ENCODE results near the gene BCAR1. TPM values are rescaled to one million over a fixed set of nuclear protein-coding genes. Genes with fewer than 3 reads are reported as not detected.
"Not testable (repeated sequence)": the region's sequence is repeated elsewhere in the genome, so short reads cannot be mapped to it uniquely, and the experiment has no call there.

Gene BCAR1
- total RNA-seq, 1 donor from 2014 or later, result 182 TPM

DNA sequence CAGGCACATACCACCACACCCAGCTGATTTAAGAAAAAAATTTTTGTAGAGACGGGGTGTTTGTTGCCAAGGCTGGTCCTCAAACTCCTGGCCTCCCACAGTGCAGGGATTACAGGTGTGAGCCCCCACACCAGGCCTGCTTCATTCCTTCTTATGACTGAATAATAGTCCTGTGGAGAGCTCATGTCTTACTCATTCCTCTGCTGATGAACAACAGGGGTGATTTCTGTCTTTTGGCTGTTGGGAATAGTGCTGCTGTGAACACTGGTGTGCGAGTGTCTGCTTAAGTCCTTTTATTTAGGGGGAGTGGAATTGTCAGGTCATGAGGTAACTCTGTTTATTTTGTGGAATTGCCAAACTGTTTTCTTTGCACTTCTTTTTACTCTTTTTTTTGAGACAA is 35.3 kb downstream of the BCAR1 start:
- Mint-ChIP-seq H3K36me3 (ENCODE audit: low read depth, unreplicated experiment) (no peaks in the 10 kb centered on the region), H3K4me3 (ENCODE audit: unreplicated experiment) (no peak overlapping the region), H3K27ac (ENCODE audit: unreplicated experiment) (no peak overlapping the region), H3K27me3 (ENCODE audit: unreplicated experiment) (peaks cover 6% of the 10 kb centered on the region), H3K9me3 (ENCODE audit: unreplicated experiment) (no peaks in the 10 kb centered on the region), H3K4me1 (ENCODE audit: unreplicated experiment) (no peaks in the 10 kb centered on the region)
- no peak for DNase-seq (ENCODE audit: low spot score)
- TF ChIP-seq, protein P1, sequence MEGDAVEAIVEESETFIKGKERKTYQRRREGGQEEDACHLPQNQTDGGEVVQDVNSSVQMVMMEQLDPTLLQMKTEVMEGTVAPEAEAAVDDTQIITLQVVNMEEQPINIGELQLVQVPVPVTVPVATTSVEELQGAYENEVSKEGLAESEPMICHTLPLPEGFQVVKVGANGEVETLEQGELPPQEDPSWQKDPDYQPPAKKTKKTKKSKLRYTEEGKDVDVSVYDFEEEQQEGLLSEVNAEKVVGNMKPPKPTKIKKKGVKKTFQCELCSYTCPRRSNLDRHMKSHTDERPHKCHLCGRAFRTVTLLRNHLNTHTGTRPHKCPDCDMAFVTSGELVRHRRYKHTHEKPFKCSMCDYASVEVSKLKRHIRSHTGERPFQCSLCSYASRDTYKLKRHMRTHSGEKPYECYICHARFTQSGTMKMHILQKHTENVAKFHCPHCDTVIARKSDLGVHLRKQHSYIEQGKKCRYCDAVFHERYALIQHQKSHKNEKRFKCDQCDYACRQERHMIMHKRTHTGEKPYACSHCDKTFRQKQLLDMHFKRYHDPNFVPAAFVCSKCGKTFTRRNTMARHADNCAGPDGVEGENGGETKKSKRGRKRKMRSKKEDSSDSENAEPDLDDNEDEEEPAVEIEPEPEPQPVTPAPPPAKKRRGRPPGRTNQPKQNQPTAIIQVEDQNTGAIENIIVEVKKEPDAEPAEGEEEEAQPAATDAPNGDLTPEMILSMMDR (IDR thresholded peaks at IDR 0.05; ENCODE audit: unreplicated experiment), result no peak

GRCh38 chr16:75211286-75211685 is 40.1 kb downstream of the BCAR1 start:
- not testable (repeated sequence) for H3K27me3 Mint-ChIP-seq (ENCODE audit: unreplicated experiment); H3K9me3 Mint-ChIP-seq (ENCODE audit: unreplicated experiment); DNase-seq (ENCODE audit: low spot score); H3K27ac Mint-ChIP-seq (ENCODE audit: unreplicated experiment); H3K36me3 Mint-ChIP-seq (ENCODE audit: low read depth, unreplicated experiment); H3K4me3 Mint-ChIP-seq (ENCODE audit: unreplicated experiment); H3K4me1 Mint-ChIP-seq (ENCODE audit: unreplicated experiment)

DNA sequence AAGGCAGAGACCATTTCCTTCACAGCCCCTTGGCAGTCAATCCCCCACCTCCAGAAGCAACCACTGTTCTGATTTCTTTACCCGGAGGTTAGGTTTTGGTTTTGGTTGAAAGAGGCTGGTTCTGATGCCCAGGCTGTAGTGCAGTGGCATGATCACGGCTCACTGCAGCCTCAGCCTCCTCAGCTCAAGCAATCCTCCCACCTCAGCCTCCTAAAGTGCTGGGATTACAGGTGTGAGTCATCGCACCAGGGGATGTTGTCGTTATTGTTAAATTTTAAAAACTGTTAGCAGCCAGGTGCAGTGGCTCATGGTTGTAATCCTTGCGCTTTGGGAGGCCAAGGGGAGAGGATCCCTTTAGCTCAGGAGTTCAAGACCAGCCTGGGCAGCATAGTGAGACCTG is 41.5 kb downstream of the BCAR1 start:
- H3K27ac Mint-ChIP-seq (ENCODE audit: unreplicated experiment), result no peak overlapping the region
- peaks cover 7% of the 10 kb centered on the region for H3K27me3 Mint-ChIP-seq (ENCODE audit: unreplicated experiment)
- H3K4me3 Mint-ChIP-seq (ENCODE audit: unreplicated experiment), result no peak overlapping the region
- TF ChIP-seq, protein P1 (IDR thresholded peaks at IDR 0.05; ENCODE audit: unreplicated experiment), result no peak
- no peaks in the 10 kb centered on the region for H3K9me3 Mint-ChIP-seq (ENCODE audit: unreplicated experiment)
- H3K36me3 Mint-ChIP-seq (ENCODE audit: low read depth, unreplicated experiment), result no peaks in the 10 kb centered on the region
- no peak for DNase-seq (ENCODE audit: low spot score)
- no peaks in the 10 kb centered on the region for H3K4me1 Mint-ChIP-seq (ENCODE audit: unreplicated experiment)

GRCh38 chr16:75209514-75209913 is 41.9 kb downstream of the BCAR1 start:
- DNase-seq (ENCODE audit: low spot score); H3K27me3 Mint-ChIP-seq (ENCODE audit: unreplicated experiment); H3K9me3 Mint-ChIP-seq (ENCODE audit: unreplicated experiment); H3K27ac Mint-ChIP-seq (ENCODE audit: unreplicated experiment); H3K36me3 Mint-ChIP-seq (ENCODE audit: low read depth, unreplicated experiment); H3K4me1 Mint-ChIP-seq (ENCODE audit: unreplicated experiment); H3K4me3 Mint-ChIP-seq (ENCODE audit: unreplicated experiment): not testable (repeated sequence)

DNA sequence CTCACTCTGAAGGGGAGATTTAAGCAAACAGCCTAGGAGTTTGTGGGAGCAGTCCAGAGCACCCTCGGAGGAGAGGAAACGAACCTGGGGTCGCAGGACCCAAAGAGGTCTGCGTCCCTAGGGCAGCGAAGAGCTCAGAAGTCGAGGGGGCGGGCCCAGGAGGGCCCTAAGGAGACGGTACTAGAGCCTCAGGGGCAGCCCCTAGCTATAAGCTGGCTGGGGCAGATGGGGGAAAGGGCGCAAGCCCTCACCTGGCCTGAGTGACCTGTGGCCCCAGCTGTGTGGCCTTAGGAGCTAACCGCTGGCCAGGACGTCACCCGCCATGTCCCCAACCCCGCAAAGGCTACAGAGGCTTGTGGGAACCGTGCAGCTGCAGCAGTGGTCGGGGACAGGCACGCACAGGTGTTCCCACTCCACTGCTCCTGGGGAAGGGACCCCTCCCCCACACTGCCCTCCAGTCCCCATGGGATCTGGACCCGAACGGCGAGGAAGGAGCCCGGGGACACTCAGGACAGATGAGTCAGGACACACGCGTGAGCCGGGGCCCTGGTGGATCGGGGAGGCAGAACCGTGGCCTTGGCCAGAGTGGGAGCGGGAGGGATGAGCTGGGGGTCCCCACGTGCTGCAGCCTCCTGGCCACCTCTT is 42.4 kb downstream of the BCAR1 start:
- Mint-ChIP-seq H3K4me3 (ENCODE audit: unreplicated experiment) (no peak overlapping the region), H3K4me1 (ENCODE audit: unreplicated experiment) (no peaks in the 10 kb centered on the region), H3K27me3 (ENCODE audit: unreplicated experiment) (peaks cover 7% of the 10 kb centered on the region), H3K27ac (ENCODE audit: unreplicated experiment) (no peak overlapping the region), H3K36me3 (ENCODE audit: low read depth, unreplicated experiment) (no peaks in the 10 kb centered on the region), H3K9me3 (ENCODE audit: unreplicated experiment) (no peaks in the 10 kb centered on the region)
- no peak for DNase-seq (ENCODE audit: low spot score)
- TF ChIP-seq, protein P1 (IDR thresholded peaks at IDR 0.05; ENCODE audit: unreplicated experiment), result no peak

DNA sequence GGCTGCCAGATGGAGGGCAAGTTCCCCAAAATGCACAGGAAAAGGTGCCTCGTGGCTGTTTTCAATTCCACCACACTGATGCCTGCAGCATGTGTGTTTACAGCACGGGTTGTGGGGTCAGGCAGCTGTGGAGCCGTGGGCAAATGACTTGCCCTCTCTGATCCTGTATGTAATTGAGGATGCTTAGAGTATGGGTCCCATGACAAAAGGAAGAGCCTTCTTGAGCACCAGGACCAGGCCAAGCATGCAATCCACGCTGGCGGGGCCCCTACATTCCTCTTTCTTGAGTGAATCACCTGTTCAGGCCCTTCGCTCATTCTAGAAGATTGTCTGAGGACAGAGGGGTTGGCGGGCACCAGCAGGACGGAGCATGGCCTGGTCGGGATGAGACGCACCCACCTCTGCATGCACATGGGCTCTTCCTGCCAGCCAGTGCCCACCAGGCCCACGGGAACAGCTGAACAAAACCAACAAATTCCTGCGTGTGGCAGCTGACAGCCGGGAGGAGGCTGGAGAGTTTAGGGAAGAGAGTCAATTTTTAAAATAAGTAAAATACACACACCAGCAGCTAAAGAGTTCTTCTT is 43.1 kb downstream of the BCAR1 start:
- no peak for DNase-seq (ENCODE audit: low spot score)
- no peak overlapping the region for H3K4me3 Mint-ChIP-seq (ENCODE audit: unreplicated experiment)
- no peaks in the 10 kb centered on the region for H3K9me3 Mint-ChIP-seq (ENCODE audit: unreplicated experiment)
- no peaks in the 10 kb centered on the region for H3K4me1 Mint-ChIP-seq (ENCODE audit: unreplicated experiment)
- no peaks in the 10 kb centered on the region for H3K36me3 Mint-ChIP-seq (ENCODE audit: low read depth, unreplicated experiment)
- TF ChIP-seq, protein P1 (IDR thresholded peaks at IDR 0.05; ENCODE audit: unreplicated experiment), result no peak
- peaks cover 9% of the 10 kb centered on the region for H3K27me3 Mint-ChIP-seq (ENCODE audit: unreplicated experiment)
- H3K27ac Mint-ChIP-seq (ENCODE audit: unreplicated experiment), result no peak overlapping the region

Measured in endothelial cell (in vitro differentiated cells).